Measurements from ENCODE around the gene MYL2. TPM values are rescaled to one million over a fixed set of nuclear protein-coding genes. Genes with fewer than 3 reads are reported as not detected.

The MYL2 gene
- total and polyA plus RNA-seq, 2 experiments from 2014 or later: not detected

DNA sequence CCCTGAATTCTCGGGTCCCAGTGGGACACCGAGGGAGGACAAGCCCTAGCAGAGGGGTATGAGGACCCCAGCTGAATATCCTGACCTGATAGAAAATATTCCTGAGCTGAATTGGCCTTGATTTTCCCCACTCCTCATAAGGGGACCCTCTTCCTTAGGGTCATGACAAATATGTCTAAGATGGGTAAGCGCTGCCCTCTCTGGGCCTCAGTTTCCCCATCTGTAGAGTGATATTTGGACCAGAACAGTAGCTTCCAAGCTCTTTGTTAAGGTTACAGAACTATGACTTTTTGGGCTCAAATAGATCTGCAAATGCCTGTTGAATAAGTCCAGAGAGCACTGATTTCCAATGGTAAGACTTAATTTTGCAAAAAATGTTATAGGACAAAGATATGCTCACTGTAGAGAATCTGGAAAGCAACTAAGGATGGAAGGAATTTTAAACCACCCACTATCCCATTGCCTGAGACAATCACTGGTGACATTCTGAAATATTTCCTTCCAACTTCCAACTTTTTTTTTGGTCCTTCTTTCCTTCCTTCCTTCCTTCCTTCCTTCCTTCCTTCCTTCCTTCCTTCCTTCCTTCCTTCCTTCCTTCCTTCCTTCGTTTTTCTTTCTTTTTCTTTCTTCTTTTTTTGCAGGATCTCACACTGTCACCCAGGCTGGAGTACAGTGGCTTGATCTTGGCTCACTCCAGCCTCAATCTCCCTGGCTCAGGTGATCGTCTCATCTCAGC, 32.0 kb downstream of the MYL2 start:
- H3K4me3 ChIP-seq: no peak overlapping the region
- H3F3A ChIP-seq (replicated peaks; ENCODE audit: low read depth): 0 out of 2 replicates have a peak, but pooled peaks cover 3% of the 10 kb centered on the region
- ATAC-seq (no peak), DNase-seq (ENCODE audit: low spot score) (no peak)
- no peaks in the 10 kb centered on the region for H3K27me3 ChIP-seq (ENCODE audit: insufficient read depth)
- no peaks in the 10 kb centered on the region for H3K36me3 Mint-ChIP-seq (ENCODE audit: low read depth)
- no peaks in the 10 kb centered on the region; the same call in 2 of the 3 replicates for H3K4me1 Mint-ChIP-seq
- TF ChIP-seq, protein P1, sequence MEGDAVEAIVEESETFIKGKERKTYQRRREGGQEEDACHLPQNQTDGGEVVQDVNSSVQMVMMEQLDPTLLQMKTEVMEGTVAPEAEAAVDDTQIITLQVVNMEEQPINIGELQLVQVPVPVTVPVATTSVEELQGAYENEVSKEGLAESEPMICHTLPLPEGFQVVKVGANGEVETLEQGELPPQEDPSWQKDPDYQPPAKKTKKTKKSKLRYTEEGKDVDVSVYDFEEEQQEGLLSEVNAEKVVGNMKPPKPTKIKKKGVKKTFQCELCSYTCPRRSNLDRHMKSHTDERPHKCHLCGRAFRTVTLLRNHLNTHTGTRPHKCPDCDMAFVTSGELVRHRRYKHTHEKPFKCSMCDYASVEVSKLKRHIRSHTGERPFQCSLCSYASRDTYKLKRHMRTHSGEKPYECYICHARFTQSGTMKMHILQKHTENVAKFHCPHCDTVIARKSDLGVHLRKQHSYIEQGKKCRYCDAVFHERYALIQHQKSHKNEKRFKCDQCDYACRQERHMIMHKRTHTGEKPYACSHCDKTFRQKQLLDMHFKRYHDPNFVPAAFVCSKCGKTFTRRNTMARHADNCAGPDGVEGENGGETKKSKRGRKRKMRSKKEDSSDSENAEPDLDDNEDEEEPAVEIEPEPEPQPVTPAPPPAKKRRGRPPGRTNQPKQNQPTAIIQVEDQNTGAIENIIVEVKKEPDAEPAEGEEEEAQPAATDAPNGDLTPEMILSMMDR (conservative IDR thresholded peaks at IDR 0.05; ENCODE audit: low read depth in 2 of 2): 0 out of 4 replicates have a peak, but pooled peaks of 1 of the 2 experiments have one; percentile 3
- no peak for TF ChIP-seq ZNF114 (CRISPR knock-in tag; IDR thresholded peaks at IDR 0.05)
- no peaks in the 10 kb centered on the region for H3K79me2 ChIP-seq (replicated peaks; ENCODE audit: insufficient read depth)
- no peaks in the 10 kb centered on the region for H3K9me2 ChIP-seq (ENCODE audit: insufficient read depth)
- H3K9me3 Mint-ChIP-seq: no peaks in the 10 kb centered on the region; the same call in 2 of the 3 replicates
- peaks cover 9% of the 10 kb centered on the region for H3K27me3 Mint-ChIP-seq (ENCODE audit: insufficient read depth, low read depth, poor library complexity)
- no peaks in the 10 kb centered on the region for H3K4me1 ChIP-seq (ENCODE audit: insufficient read depth)
- H3K27ac Mint-ChIP-seq: no peak overlapping the region
- no peak overlapping the region for H3K27ac ChIP-seq (ENCODE audit: low read depth)
- no peak overlapping the region for H3K4me3 Mint-ChIP-seq
- H3K4me2 ChIP-seq: no peak overlapping the region
- H2AFZ ChIP-seq: no peak overlapping the region
- no peaks in the 10 kb centered on the region for H4K20me1 ChIP-seq (replicated peaks; ENCODE audit: insufficient read depth)
- no peaks in the 10 kb centered on the region for H3K36me3 ChIP-seq (ENCODE audit: insufficient read depth)

DNA sequence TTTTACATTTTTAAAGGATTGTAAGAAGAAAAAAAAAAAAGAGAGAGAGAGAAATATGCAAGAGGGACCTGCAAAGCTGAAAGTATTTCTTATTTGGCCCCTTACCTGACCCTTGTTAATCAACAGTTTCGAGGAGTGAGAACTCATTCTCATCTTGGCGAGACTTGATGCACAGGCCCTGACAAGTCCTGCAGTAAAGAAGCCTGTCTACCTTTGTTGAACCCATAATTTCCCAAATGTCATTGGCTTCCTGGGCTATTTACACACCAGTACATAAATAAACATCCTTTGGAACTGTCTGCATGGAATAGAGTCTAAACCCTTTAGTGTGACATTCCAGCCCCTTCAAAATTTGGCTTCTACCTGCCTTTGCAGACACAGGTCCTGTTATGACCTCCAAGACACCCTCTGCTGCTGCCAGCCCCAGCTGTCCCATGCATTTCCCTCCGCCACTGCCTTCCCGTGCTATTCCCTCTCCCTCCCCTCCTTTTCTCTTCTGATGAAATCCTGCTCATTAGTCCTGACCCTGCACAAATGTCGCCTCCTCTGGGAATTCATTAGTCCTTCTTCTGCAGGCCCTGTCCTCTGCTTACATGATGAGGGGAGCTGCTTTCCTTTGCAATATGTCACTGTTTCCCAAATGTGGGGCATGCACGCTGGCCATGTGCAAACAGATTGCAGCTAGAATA, 35.1 kb downstream of the MYL2 start:
- no peak overlapping the region for H2AFZ ChIP-seq
- H4K20me1 ChIP-seq (replicated peaks; ENCODE audit: insufficient read depth): no peaks in the 10 kb centered on the region
- Mint-ChIP-seq H3K27me3 (ENCODE audit: insufficient read depth, low read depth, poor library complexity) (peaks cover 8% of the 10 kb centered on the region), H3K4me1 (no peaks in the 10 kb centered on the region; the same call in 2 of the 3 replicates), H3K9me3 (peaks cover 4% of the 10 kb centered on the region; the same call in 2 of the 3 replicates), H3K4me3 (no peak overlapping the region), H3K36me3 (ENCODE audit: low read depth) (no peaks in the 10 kb centered on the region; the same call in 2 of the 3 replicates), H3K27ac (no peak overlapping the region; the same call in 1 of the 2 replicates)
- no peaks in the 10 kb centered on the region for H3F3A ChIP-seq (replicated peaks; ENCODE audit: low read depth)
- no peaks in the 10 kb centered on the region for H3K36me3 ChIP-seq (ENCODE audit: insufficient read depth)
- H3K79me2 ChIP-seq (replicated peaks; ENCODE audit: insufficient read depth): no peaks in the 10 kb centered on the region
- DNase-seq (ENCODE audit: low spot score) (no peak), ATAC-seq (no peak)
- no peaks in the 10 kb centered on the region for H3K27me3 ChIP-seq (ENCODE audit: insufficient read depth)
- no peak for TF ChIP-seq EZH2 (IDR thresholded peaks at IDR 0.05; ENCODE audit: low read depth, unreplicated experiment)
- TF ChIP-seq, protein P1 (conservative IDR thresholded peaks at IDR 0.05; ENCODE audit: low read depth in 2 of 2): 0 out of 4 replicates have a peak, but pooled peaks of 1 of the 2 experiments have one; percentile 4
- no peak overlapping the region for H3K4me2 ChIP-seq
- no peaks in the 10 kb centered on the region for H3K9me2 ChIP-seq (ENCODE audit: insufficient read depth)
- H3K4me1 ChIP-seq (ENCODE audit: insufficient read depth): no peaks in the 10 kb centered on the region
- no peak overlapping the region for H3K4me3 ChIP-seq
- no peak overlapping the region for H3K27ac ChIP-seq (ENCODE audit: low read depth)
